Erythroblast (primary cell): ENCODE results near the gene DLG2.

ENCODE experiments used
- GATA1 ChIP-seq: IDR thresholded peaks from 2 replicates; pipeline ENCODE4 v1.6.1; 2011; ENCODE audit warnings: low read depth, mild to moderate bottlenecking, control low read depth, low read length, moderate library complexity
- POLR2A ChIP-seq: IDR thresholded peaks from 2 replicates; pipeline ENCODE4 v1.6.1; 2011; ENCODE audit warnings: mild to moderate bottlenecking, low read length

DNA sequence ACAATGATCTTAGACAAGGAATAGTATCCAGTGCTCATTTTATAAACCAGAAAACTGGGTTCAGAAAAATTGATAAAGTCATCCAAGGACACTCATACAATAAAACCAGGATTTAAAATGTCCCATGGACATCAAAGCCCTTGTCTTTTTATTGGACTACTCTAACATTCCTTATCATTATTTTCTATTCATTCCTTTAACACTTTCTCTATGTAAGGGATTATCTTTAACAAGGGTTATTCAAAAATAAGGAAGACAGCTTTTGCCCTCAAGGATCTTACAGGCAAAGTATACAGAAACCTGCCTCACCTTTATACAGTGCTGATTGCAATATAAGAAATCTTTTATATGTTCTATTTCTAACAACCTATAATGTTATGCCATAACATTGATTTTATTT lies 790.8 kb downstream of the DLG2 start:
- no peak for TF ChIP-seq POLR2A
- TF ChIP-seq GATA1 = no peak
